ENCODE data around the gene CCR3.

GRCh38 chr3:46258525-46258924, 16.3 kb downstream of the CCR3 start:
- TF ChIP-seq POLR2AphosphoS5 (IDR thresholded peaks at IDR 0.05; ENCODE audit: low read depth, low read length): no peak
- no peak for TF ChIP-seq CTCF (IDR thresholded peaks at IDR 0.05)
- TF ChIP-seq REST (IDR thresholded peaks at IDR 0.05; ENCODE audit: insufficient read depth in 1 of 2, low read depth in 2 of 2, low read length in 1 of 2): no peak
- no peak for TF ChIP-seq SIN3A (IDR thresholded peaks at IDR 0.05; ENCODE audit: borderline replicate concordance, insufficient read depth, low read depth, low read length)

Measured in Panc1 (cell line).